NT2/D1 (cell line): Measurements from ENCODE around the gene ADCY10.

Experiments used
- DNase-seq: peaks from one replicate; pipeline ENCODE4 v3.0.0-alpha.2; 2011; ENCODE audit warnings: low read depth, low spot score
- H3K27me3 ChIP-seq: 2 replicates; pipeline ENCODE4 v1.6.0; 2011; ENCODE audit warnings: mild to moderate bottlenecking; ENCODE audit not compliant: insufficient read length, insufficient read depth
- H3K36me3 ChIP-seq: 2 replicates; pipeline ENCODE4 v1.6.1; 2011; ENCODE audit warnings: mild to moderate bottlenecking, low read length, mixed read lengths; ENCODE audit not compliant: insufficient read depth, insufficient read length
- H3K4me1 ChIP-seq: 2 replicates; pipeline ENCODE4 v1.5.1; 2011; ENCODE audit not compliant: insufficient read depth, insufficient read length
- H3K4me3 ChIP-seq: 2 replicates; pipeline ENCODE4 v1.5.1; 2011; ENCODE audit warnings: low read depth; ENCODE audit not compliant: insufficient read length
- H3K9ac ChIP-seq: 2 replicates; pipeline ENCODE4 v1.6.0; 2011; ENCODE audit warnings: low read depth; ENCODE audit not compliant: insufficient read length
- H3K9me3 ChIP-seq: 2 replicates; pipeline ENCODE4 v1.5.1; 2011; ENCODE audit warnings: mild to moderate bottlenecking, low read length; ENCODE audit not compliant: insufficient read depth
- SUZ12 ChIP-seq: IDR thresholded peaks from 2 replicates; pipeline ENCODE4 v1.6.1; 2011; ENCODE audit not compliant: insufficient read length, insufficient read depth; ENCODE audit errors: extremely low read depth
- YY1 ChIP-seq: IDR thresholded peaks from 2 replicates; pipeline ENCODE4 v1.6.1; 2011; ENCODE audit not compliant: insufficient read length, insufficient read depth
- ZNF274 ChIP-seq: IDR thresholded peaks from 2 replicates; pipeline ENCODE4 v1.6.1; 2011; ENCODE audit warnings: mild to moderate bottlenecking, low read depth, low read length

ADCY10 gene

DNA sequence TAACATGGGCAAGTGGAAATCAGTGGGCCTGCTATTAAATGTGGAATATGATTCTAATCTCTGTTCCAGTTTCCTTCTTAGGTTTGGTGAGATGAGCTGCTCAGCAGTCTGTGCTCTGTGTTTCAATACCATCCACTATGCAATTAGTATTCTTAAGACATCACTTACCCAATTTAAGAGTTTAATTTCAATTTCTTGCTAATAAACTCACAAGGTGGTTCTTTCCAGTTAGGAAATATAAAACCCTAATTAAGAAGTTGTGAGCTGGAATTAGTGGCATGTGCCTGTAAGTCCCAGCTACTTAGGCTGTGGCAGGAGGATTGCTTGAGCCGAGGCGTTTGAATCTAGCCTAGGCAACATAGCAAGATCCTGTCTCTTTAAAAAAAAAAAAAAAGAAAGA lies 140.4 kb downstream of the ADCY10 start:
- no peak for DNase-seq
- H3K9ac ChIP-seq, result no peak overlapping the region
- H3K27me3 ChIP-seq, result peaks cover 19% of the 10 kb centered on the region
- peaks cover 82% of the 10 kb centered on the region for H3K36me3 ChIP-seq
- peaks cover 7% of the 10 kb centered on the region; the same call in 1 of the 2 replicates for H3K9me3 ChIP-seq
- TF ChIP-seq ZNF274 (no peak), YY1 (no peak), SUZ12 (no peak)
- H3K4me1 ChIP-seq, result peaks cover 4% of the 10 kb centered on the region
- H3K4me3 ChIP-seq, result no peak overlapping the region

DNA sequence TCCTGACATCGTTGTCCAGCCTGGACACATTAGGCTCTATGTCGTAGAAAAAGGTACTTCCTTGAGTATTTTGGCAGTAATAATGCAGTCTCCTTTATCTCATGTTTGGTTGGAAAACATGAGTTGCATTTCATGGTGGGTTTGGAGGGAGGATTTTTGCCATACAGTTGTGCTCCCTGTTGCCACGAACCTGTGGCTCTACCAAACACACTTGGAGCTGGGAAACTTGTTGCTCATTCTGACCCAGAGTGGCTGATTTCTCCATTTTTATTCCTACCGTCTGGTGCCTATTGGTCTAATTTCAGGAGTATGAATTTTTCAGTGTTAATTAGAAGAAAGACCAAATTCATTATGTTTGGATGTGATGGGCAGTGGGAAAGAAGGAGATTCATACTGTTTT lies 141.5 kb downstream of the ADCY10 start:
- Histone ChIP-seq H3K9ac (no peak overlapping the region), H3K36me3 (peaks cover 88% of the 10 kb centered on the region), H3K9me3 (peaks cover 7% of the 10 kb centered on the region; the same call in 1 of the 2 replicates), H3K4me1 (peaks cover 4% of the 10 kb centered on the region), H3K4me3 (no peak overlapping the region), H3K27me3 (peaks cover 29% of the 10 kb centered on the region)
- no peak for DNase-seq
- TF ChIP-seq SUZ12 (no peak), YY1 (no peak), ZNF274 (no peak)

GRCh38 chr1:167770127-167770526 lies 143.8 kb downstream of the ADCY10 start:
- no peak overlapping the region for H3K9ac ChIP-seq
- H3K4me1 ChIP-seq, result peaks cover 4% of the 10 kb centered on the region
- peaks cover 42% of the 10 kb centered on the region for H3K27me3 ChIP-seq
- no peak overlapping the region for H3K4me3 ChIP-seq
- TF ChIP-seq ZNF274 (no peak), SUZ12 (no peak), YY1 (no peak)
- H3K36me3 ChIP-seq, result peaks cover 89% of the 10 kb centered on the region
- peak; percentile 73 for DNase-seq
- H3K9me3 ChIP-seq, result peaks cover 7% of the 10 kb centered on the region; the same call in 1 of the 2 replicates

GRCh38 chr1:167767761-167768160 lies 146.2 kb downstream of the ADCY10 start:
- H3K9me3 ChIP-seq, result peaks cover 7% of the 10 kb centered on the region; the same call in 1 of the 2 replicates
- H3K4me3 ChIP-seq, result no peak overlapping the region
- no peak for DNase-seq
- H3K27me3 ChIP-seq, result peaks cover 42% of the 10 kb centered on the region
- TF ChIP-seq ZNF274 (no peak), SUZ12 (no peak), YY1 (no peak)
- no peak overlapping the region for H3K9ac ChIP-seq
- peaks cover 4% of the 10 kb centered on the region for H3K4me1 ChIP-seq
- H3K36me3 ChIP-seq, result peaks cover 70% of the 10 kb centered on the region

DNA sequence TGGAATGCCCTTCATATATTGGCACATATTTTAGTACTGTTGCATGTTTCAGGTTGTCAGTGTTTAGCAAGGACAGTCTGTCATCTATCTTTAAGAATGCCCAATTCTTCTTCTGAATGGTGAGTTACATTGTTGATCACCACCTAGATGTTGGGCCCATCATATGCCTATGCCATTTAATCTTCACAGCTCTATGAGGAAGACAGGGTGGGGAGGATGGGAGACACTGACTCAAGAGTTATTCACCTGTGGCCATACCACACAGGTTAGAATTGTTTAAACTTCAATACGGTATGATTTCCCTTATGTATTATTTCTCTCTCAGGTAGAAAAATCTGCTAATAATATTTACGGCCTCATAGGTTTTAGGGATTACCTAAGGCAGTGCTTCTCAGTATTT lies 147.4 kb downstream of the ADCY10 start:
- Histone ChIP-seq H3K4me3 (no peak overlapping the region), H3K4me1 (peaks cover 4% of the 10 kb centered on the region), H3K9ac (no peak overlapping the region), H3K27me3 (peaks cover 36% of the 10 kb centered on the region), H3K9me3 (peaks cover 3% of the 10 kb centered on the region; the same call in 1 of the 2 replicates), H3K36me3 (peaks cover 58% of the 10 kb centered on the region)
- TF ChIP-seq SUZ12 (no peak), YY1 (no peak), ZNF274 (no peak)
- DNase-seq, result no peak

DNA sequence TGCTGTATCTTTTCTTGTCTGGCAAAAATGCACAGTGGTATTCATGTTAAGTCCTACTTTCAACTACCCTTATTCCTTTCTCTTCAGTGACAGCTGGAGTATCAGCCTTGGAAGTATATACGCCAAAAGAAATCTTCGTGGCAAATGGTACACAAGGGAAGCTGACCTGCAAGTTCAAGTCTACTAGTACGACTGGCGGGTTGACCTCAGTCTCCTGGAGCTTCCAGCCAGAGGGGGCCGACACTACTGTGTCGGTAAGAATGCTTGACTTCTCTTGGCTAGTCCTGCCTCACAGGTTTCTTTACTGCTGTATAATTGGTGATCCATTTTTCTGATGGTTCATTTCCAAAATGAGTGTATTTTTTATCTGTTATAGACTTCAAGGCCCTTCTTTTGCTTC lies 148.4 kb downstream of the ADCY10 start:
- peaks cover 36% of the 10 kb centered on the region for H3K27me3 ChIP-seq
- H3K36me3 ChIP-seq, result peaks cover 55% of the 10 kb centered on the region
- DNase-seq, result no peak
- TF ChIP-seq ZNF274 (no peak), YY1 (no peak), SUZ12 (no peak)
- peaks cover 4% of the 10 kb centered on the region for H3K4me1 ChIP-seq
- 0 out of 2 replicates have a peak, but pooled peaks cover under 1% of the 10 kb centered on the region for H3K9me3 ChIP-seq
- no peak overlapping the region for H3K9ac ChIP-seq
- H3K4me3 ChIP-seq, result no peak overlapping the region

GRCh38 chr1:167764458-167765330 lies 149.2 kb downstream of the ADCY10 start:
- H3K9ac ChIP-seq, result no peak overlapping the region
- H3K27me3 ChIP-seq, result peaks cover 35% of the 10 kb centered on the region
- DNase-seq, result no peak
- no peak for TF ChIP-seq SUZ12
- no peak for TF ChIP-seq YY1
- no peak for TF ChIP-seq ZNF274
- H3K9me3 ChIP-seq, result no peaks in the 10 kb centered on the region
- H3K4me3 ChIP-seq, result no peak overlapping the region
- peaks cover 1% of the 10 kb centered on the region for H3K4me1 ChIP-seq
- peaks cover 47% of the 10 kb centered on the region for H3K36me3 ChIP-seq
